Mucosa of stomach (tissue), 1 donor: ENCODE results near the gene STEAP1B.
A peak's percentile ranks its signal among the peaks of the same experiment; 100 is the strongest.
"Not testable (repeated sequence)": the region's sequence is repeated elsewhere in the genome, so short reads cannot be mapped to it uniquely, and the experiment has no call there.

ENCODE experiments used
- H3K27me3 ChIP-seq: one replicate; pipeline ENCODE4 v1.7.0; 2013; ENCODE audit warnings: mild to moderate bottlenecking, low read length; ENCODE audit not compliant: control insufficient read depth, insufficient read depth
- H3K36me3 ChIP-seq: one replicate; pipeline ENCODE4 v1.7.0; 2013; ENCODE audit warnings: low read length; ENCODE audit not compliant: control insufficient read depth, insufficient read depth
- H3K4me1 ChIP-seq: one replicate; pipeline ENCODE4 v1.7.0; 2013; ENCODE audit warnings: mild to moderate bottlenecking, low read length; ENCODE audit not compliant: control insufficient read depth, insufficient read depth
- H3K4me3 ChIP-seq: one replicate; pipeline ENCODE4 v1.7.0; 2013; ENCODE audit warnings: low read length
- H3K9ac ChIP-seq: one replicate; pipeline ENCODE4 v1.7.0; 2013; ENCODE audit warnings: mild to moderate bottlenecking, low read length, moderate library complexity
- H3K9me3 ChIP-seq: one replicate; pipeline ENCODE4 v1.7.0; 2013; ENCODE audit warnings: mild to moderate bottlenecking, low read length, moderate library complexity; ENCODE audit not compliant: control insufficient read depth
- donor health status: Pancreatic carcinoma.

The STEAP1B gene

DNA sequence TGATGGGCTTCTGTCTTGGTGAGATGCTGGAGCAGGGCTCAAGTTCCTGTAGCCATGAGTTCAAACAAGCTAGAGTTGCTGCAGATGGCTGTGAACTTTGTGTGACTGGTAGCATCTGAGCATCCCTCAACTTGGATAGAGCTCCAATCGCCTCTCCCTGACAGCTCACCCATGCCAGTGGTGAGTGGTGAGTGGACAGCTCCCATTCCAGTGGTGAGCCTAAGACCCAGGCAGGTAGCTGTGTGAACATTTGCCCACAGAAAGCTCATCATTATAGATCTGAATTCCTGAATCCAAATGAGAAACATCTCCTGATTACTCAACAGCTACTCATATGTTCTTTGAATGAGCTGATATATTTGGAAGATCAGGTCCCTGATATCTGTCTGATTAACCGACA is 25.3 kb downstream of the STEAP1B start:
- Histone ChIP-seq H3K4me1 (peaks cover 3% of the 10 kb centered on the region), H3K36me3 (no peaks in the 10 kb centered on the region), H3K9me3 (no peaks in the 10 kb centered on the region), H3K4me3 (no peak overlapping the region), H3K27me3 (peaks cover 5% of the 10 kb centered on the region), H3K9ac (no peak overlapping the region)

DNA sequence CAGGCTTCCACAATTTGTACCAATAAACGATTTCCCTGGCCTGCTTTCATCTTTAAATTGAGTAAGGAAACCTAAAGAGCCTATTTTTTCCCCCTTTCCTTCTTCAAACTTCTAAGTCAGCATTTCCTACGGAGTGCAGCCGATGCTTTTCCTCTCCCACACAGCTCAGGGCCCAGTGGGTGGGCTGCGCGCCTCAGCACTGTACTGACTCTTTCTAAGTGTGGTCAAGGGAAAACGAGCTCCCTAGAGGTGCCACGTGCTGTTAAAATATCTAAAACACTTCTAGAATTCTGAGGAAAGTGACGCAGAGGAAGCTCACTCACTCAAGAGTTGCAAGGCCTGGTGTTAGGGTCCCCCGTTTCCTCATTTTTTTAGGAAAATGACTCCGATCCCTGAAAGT is 29.0 kb downstream of the STEAP1B start:
- Histone ChIP-seq H3K4me1 (no peaks in the 10 kb centered on the region), H3K9ac (no peak overlapping the region), H3K4me3 (no peak overlapping the region), H3K36me3 (no peaks in the 10 kb centered on the region), H3K9me3 (no peaks in the 10 kb centered on the region), H3K27me3 (peaks cover 5% of the 10 kb centered on the region)

DNA sequence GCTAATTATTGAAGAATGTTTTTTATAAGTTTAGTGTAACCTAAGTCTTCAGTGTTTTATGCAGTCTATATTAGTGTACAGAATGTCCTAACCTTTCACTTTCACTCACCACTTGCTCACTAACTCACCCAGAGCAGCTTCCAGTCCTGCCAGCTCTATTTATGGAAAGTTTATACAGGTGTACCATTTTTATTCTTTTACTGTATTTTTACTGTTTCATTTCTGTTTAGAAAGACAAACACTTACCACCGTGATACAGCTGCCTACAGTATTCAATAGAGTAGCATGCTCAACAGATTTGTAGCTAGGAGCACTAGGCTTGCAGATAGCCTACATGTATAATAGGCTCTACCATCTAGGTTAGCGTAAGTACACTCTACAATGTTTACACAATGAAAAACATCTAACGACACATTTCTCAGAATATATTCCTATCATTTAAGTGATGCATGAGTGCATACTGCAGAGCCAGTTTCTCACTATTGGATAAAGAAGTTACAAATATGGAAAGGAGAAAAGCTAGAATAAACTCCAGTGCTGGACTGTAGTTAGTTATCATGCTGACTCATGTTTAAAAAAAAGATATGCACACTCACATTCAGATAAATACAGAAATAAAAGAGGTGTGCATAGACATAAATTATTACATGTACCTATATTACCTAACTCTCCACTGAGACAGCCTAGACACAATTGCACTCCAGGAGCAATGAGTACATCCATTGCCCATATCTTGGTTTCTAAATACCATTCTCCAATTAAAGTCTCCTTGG is 30.4 kb downstream of the STEAP1B start:
- Histone ChIP-seq H3K4me3 (no peak overlapping the region), H3K4me1 (no peaks in the 10 kb centered on the region), H3K9ac (no peak overlapping the region), H3K27me3 (peaks cover 3% of the 10 kb centered on the region), H3K36me3 (no peaks in the 10 kb centered on the region), H3K9me3 (no peaks in the 10 kb centered on the region)

DNA sequence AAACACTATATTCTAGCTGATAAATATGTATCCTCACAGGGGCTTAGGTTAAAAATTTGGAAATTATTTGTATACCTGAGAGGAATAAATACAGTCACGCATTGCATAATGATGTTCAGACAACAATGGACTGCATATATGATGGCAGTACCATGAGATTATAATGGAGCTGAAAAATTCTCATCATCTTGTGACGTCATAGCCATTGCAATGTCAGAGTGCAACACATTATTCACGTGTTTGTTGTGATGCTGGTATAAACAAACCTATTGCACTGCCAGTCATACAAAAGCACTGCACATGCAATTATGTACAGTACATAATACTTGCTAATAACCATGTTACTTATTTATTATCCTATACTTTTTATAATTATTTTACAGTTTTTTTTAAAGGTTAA is 31.4 kb downstream of the STEAP1B start:
- H3K9ac ChIP-seq: no peak overlapping the region
- H3K4me1 ChIP-seq: no peaks in the 10 kb centered on the region

DNA sequence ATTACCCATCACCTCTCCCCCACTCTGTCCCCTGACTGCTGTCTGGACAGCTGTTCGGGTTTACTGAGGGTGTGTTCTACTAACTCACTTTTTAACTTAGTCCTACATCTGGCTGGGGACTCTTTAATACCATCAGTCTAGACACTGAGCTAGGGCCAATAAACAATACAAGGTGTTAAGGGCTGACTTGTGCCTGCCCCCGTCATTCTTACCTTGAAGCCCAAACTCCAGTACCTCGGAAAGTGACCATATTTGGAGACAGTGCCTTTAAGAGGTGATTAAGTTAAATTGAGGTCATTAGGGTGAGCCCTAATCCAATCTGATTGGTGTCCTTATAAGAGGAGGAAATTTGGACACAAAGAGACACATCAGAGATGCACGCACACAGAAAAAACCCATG is 35.7 kb downstream of the STEAP1B start:
- Histone ChIP-seq H3K4me1 (no peaks in the 10 kb centered on the region), H3K9me3 (no peaks in the 10 kb centered on the region), H3K36me3 (no peaks in the 10 kb centered on the region), H3K9ac (no peak overlapping the region), H3K4me3 (no peak overlapping the region), H3K27me3 (no peaks in the 10 kb centered on the region)

More for the DNA sequence above, 31.4 kb downstream of the STEAP1B start:
- Histone ChIP-seq H3K9me3 (no peaks in the 10 kb centered on the region), H3K27me3 (no peaks in the 10 kb centered on the region), H3K36me3 (no peaks in the 10 kb centered on the region), H3K4me3 (no peak overlapping the region)

DNA sequence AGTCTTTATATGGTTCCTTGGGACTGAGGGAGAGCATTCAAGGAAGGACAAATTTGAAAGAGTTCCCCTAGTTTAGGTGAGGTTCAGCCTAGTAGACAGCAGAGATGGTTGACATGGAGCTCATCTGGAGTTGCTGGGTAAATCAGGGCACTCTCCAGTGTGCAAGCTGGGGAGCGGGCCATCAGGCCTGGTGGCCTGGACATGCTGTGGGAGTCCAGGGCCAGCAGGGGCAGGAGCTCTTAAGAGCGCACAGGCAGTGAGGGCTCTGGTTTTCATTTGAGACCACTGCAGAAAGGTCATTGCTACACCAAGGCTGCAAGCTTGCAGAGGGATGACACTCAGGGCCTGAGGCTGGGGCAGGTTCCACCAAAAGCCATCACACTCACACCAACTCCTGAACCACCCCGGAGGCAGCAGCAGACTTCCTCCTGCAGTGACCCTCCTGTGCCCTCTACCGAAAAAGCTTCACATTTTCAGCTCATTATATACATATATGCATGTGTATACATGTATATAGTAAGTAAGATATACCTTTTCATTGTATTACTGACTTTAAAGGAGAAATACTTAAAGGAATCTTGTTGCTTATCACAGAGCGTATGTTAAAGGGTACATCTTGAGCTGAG is 39.5 kb downstream of the STEAP1B start:
- Histone ChIP-seq H3K4me3 (no peak overlapping the region), H3K9ac (no peak overlapping the region), H3K9me3 (no peaks in the 10 kb centered on the region), H3K36me3 (no peaks in the 10 kb centered on the region), H3K27me3 (no peaks in the 10 kb centered on the region), H3K4me1 (no peaks in the 10 kb centered on the region)

DNA sequence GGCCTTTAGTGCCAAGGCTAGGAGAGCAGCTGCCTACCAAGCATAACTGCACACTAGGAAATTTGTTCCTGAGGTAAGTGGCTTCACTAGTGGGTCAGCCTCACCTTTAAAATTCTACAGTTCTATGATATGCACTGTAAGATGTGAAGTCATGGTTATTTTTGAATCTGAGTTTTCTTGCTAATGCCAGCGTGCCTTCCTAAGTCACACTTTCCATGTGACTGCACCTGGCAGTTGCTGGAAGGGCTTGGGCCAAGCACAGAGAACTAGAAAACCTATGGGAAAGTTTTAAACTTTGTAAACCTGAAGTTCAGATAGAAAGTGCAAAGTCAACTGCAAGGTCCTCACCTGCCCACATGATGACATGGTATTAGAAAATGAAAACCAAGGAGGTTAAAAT is 42.5 kb downstream of the STEAP1B start:
- no peaks in the 10 kb centered on the region for H3K9me3 ChIP-seq
- H3K9ac ChIP-seq: no peak overlapping the region
- H3K27me3 ChIP-seq: no peaks in the 10 kb centered on the region
- H3K36me3 ChIP-seq: no peaks in the 10 kb centered on the region
- H3K4me3 ChIP-seq: no peak overlapping the region
- H3K4me1 ChIP-seq: no peaks in the 10 kb centered on the region

DNA sequence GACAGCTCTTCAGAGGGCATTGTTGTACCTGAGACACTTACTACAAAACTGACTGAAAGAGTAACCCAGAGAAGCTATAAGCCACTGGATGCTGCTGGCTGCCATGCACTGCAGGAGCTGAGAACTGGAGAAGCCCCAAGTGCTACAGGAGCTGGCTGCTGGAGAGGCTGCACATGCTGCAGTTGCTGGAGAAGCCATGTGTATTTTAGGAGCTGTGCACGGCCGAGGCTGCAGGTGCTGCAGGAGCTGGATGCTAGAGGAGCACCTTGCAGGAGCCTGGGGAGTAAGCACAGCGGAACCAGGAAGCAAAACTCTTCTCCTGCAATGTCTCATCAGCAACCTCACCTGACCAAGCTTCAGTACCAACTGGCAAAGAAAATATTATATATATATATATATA is 45.5 kb downstream of the STEAP1B start:
- no peak overlapping the region for H3K9ac ChIP-seq
- H3K36me3 ChIP-seq: no peaks in the 10 kb centered on the region
- H3K9me3 ChIP-seq: no peaks in the 10 kb centered on the region
- H3K27me3 ChIP-seq: no peaks in the 10 kb centered on the region
- no peak overlapping the region for H3K4me3 ChIP-seq
- no peaks in the 10 kb centered on the region for H3K4me1 ChIP-seq

DNA sequence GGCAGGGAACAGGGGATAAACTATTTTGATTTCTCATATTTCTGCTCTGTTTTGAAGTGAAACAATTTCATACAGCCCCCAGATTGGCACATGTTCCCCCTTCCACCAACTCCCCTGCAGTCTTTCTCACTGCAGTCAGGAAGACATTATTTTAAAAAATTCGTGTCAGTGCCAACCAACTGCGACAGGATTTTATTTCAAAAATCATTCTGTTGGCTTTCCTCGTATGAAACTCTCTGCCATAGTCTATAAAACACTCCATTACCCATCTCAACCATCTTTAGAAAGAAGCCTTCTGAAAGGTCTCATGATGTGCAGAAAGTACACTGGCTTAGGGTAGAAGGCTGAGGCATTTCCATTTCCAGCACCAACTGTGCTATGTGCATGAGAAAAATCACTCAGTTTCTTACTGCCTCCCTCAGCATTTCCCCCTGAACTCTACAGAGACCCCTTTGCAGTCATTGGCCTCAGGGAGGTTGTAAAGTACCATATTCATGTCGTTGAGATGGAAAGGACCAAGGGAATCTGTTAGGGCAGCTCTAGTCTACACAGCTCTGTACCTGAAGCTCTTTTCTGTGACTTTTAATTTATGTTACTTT is 46.9 kb downstream of the STEAP1B start:
- no peaks in the 10 kb centered on the region for H3K27me3 ChIP-seq
- H3K4me3 ChIP-seq: no peak overlapping the region
- no peaks in the 10 kb centered on the region for H3K36me3 ChIP-seq
- no peaks in the 10 kb centered on the region for H3K9me3 ChIP-seq
- peak overlapping the region; percentile 40 for H3K9ac ChIP-seq
- no peaks in the 10 kb centered on the region for H3K4me1 ChIP-seq

DNA sequence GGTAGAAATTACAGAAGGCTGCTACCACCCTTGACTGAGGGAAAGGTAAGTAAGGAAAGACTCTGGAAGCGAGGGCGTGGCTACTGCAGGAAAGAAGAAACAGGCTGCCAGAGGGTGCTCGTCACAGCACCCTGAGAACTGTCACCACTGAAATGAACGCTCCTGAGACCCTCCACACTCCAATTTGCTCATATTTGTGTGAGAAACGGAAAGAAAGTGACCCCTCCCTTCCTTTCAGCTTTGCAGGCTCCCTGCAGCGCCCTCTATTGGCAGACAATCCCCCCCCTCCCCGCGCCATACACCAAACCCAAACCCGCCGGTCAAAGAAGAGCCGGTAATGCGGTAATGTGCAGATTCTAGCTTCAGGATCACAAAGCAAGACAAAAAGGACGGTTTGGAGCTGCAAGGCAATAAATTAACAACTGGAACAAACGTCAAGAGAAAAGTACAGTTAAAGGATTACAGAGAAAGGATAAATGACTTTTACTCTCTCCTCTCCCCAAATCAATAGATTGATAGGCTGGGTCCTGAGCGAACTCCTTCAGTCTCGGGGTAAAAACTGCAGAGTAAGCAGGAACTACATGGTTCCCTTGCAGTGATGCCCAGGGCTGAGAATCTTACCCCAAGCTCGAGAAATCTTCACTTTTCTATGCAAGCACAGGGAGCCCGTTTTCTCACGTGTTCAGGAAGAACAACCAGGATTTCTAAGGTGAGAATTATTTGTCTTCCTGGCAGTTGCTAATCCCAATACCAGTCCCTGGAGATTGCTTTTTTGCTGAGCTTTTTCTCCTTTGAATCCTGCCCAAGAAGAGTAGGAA is 47.6 kb downstream of the STEAP1B start:
- Histone ChIP-seq H3K9me3 (no peaks in the 10 kb centered on the region), H3K4me1 (no peaks in the 10 kb centered on the region), H3K27me3 (no peaks in the 10 kb centered on the region), H3K4me3 (peak overlapping the region; percentile 21), H3K36me3 (no peaks in the 10 kb centered on the region), H3K9ac (peak overlapping the region; percentile 40)

DNA sequence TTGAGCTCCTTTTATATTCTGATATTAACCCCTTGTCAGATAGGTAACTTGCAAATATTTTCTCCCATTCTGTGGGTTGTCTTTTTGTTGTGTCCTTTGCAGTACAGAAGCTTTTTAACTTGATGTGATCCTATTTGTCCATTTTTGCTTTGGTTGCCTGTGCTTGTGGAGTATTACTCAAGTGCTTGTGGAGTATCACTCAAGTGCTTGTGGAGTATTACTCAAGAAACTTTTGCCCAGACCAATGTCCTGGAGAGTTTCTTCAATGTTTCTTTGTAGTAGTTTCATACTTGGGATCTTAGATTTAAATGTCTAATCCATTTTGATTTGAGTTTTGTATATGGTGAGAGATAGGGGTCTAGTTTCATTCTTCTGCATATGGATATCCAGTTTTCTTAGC is 50.0 kb downstream of the STEAP1B start:
- not testable (repeated sequence) for H3K36me3 ChIP-seq, H3K9ac ChIP-seq, H3K9me3 ChIP-seq, H3K4me3 ChIP-seq, H3K27me3 ChIP-seq
- peaks cover 12% of the 10 kb centered on the region for H3K4me1 ChIP-seq

DNA sequence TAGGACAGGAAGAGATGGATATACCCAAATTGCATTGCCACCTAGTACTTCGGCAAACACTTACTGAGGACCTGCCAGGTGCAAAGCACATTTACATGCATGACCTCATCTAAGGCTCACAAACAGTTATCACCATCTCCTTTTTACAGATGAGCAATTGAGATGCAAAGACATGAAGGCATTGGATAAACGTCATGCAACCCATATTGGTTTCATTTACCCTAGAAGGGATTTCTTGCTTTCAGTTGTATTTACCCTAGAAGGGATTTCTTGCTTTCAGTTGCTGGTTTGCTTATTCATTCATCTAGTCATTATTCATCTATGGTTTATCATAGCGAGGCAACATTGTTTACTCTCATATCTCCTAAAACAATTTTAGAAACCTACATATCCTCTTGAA is 52.2 kb downstream of the STEAP1B start:
- H3K9me3 ChIP-seq: no peaks in the 10 kb centered on the region

More for the DNA sequence above, 52.2 kb downstream of the STEAP1B start:
- Histone ChIP-seq H3K9ac (no peak overlapping the region), H3K4me1 (peaks cover 34% of the 10 kb centered on the region), H3K36me3 (no peaks in the 10 kb centered on the region), H3K27me3 (no peaks in the 10 kb centered on the region), H3K4me3 (no peak overlapping the region)
